Fibroblast of the aortic adventitia (primary cell): Measurements from ENCODE around the gene TEP1. TPM values are rescaled to one million over a fixed set of nuclear protein-coding genes. Genes with fewer than 3 reads are reported as not detected.

ENCODE experiments used
- DNase-seq: peaks from one replicate; pipeline ENCODE4 v3.0.0-alpha.2; 2010; ENCODE audit warnings: low read depth
- H3K4me3 ChIP-seq: 2 replicates; pipeline ENCODE4 v1.5.1; 2011; ENCODE audit warnings: low read depth, mild to moderate bottlenecking, control low read depth, low read length, moderate library complexity
- total RNA-seq: library from RNA; depleted of rRNA; stranded (reverse); fragments of >200 nt; gene quantifications from 2 replicates; pipeline ENCODE4 v1.2.3, GENCODE V29; 2012; ENCODE audit warnings: low replicate concordance
- TF ChIP-seq, protein P1 (sequence below): IDR thresholded peaks from 2 replicates; pipeline ENCODE4 v1.5.1; 2011; ENCODE audit warnings: mild to moderate bottlenecking, low read length, control low read depth, inconsistent platforms; ENCODE audit not compliant: insufficient read depth

The TEP1 gene
- total RNA-seq, 1 donor: 17.8 TPM

DNA sequence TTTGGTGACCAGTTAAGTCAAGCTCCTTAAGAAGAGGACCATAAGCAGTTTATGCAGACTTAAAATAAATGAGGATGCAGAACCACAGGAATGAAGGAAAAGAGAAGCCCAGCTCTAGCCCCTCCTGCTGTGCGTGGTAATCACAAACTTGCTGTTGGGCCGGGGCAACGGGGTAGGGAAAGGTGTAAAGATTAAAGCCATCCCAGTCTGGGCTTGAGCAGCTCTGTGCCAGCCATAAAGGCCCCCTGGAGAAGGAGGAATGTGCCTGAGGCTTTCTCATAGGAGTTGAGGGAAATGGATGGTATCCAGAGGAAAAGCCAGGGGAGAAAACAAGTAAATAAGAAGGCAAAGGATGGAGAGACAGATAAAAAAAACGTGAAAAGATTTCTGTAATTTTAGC, 25.1 kb downstream of the TEP1 start:
- DNase-seq: no peak
- H3K4me3 ChIP-seq: no peak overlapping the region
- TF ChIP-seq, protein P1, sequence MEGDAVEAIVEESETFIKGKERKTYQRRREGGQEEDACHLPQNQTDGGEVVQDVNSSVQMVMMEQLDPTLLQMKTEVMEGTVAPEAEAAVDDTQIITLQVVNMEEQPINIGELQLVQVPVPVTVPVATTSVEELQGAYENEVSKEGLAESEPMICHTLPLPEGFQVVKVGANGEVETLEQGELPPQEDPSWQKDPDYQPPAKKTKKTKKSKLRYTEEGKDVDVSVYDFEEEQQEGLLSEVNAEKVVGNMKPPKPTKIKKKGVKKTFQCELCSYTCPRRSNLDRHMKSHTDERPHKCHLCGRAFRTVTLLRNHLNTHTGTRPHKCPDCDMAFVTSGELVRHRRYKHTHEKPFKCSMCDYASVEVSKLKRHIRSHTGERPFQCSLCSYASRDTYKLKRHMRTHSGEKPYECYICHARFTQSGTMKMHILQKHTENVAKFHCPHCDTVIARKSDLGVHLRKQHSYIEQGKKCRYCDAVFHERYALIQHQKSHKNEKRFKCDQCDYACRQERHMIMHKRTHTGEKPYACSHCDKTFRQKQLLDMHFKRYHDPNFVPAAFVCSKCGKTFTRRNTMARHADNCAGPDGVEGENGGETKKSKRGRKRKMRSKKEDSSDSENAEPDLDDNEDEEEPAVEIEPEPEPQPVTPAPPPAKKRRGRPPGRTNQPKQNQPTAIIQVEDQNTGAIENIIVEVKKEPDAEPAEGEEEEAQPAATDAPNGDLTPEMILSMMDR: no peak

DNA sequence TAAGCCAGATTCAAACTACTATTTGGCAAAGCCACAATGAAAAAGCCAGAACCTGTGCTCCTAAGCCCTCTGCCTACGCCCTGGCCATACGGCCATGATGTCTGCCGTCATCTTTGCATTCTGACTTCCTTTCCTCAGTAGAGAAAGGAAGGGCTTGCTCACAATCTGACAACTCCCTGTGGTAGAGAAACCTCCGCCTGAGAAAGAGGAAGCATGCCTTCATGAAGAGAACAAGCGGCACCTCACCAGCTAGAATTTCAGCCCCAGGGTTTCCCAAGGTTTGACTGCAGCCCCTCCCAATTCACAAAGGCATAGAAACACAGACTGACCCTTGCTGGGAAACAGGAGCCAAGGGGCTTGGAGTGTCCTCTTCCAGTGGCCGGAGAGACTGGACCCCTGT, 25.7 kb downstream of the TEP1 start:
- DNase-seq: no peak
- no peak overlapping the region for H3K4me3 ChIP-seq
- TF ChIP-seq, protein P1: no peak

DNA sequence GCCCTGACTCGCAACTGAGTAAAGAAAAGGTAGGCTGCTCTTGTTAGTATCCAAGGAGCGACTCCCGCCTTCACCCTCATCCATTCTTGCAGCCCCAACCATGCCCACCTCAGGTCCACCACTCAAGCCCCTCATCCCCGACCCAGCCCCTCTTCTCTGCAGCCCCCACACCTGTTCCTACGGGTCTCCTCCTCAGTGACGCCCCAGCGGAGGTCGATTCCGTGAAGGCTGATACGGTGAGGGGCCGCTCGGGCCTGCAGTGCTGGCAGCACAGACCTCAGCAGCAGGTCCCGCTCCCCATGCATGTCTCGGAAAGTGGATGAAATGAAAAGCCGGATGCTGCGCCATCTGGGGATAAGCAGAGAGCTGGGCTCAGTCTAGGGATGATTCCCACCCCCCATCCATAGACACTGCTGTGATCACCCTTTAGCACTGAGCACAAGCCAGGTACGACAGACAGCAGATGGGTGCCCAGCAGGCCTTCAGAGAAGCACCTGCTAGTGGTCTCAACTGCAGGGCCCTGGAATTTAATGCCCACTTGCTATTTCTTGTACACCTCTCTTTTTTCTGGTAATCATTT, 26.9 kb downstream of the TEP1 start:
- TF ChIP-seq, protein P1: no peak
- no peak overlapping the region for H3K4me3 ChIP-seq
- no peak for DNase-seq

DNA sequence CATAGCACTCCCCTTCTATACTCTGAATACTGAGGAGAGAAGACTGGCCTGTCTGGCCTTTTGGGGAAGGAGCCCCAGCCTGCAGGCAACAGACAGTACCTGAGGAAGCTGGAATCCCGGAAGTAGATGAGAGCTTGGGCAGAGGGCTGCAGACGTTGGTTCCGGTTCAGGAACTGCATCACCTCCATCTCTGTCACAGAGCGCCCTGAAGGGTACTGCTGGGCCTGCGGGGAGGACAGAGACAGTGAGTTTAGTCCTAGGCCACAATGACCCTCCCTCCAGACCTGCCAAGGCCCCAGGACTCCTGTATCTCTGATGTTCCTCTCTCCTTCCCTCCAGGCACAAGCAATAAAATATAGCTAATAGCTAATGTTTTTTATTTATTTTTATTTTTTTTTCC, 28.4 kb downstream of the TEP1 start:
- no peak for DNase-seq
- TF ChIP-seq, protein P1: no peak
- H3K4me3 ChIP-seq: no peak overlapping the region

DNA sequence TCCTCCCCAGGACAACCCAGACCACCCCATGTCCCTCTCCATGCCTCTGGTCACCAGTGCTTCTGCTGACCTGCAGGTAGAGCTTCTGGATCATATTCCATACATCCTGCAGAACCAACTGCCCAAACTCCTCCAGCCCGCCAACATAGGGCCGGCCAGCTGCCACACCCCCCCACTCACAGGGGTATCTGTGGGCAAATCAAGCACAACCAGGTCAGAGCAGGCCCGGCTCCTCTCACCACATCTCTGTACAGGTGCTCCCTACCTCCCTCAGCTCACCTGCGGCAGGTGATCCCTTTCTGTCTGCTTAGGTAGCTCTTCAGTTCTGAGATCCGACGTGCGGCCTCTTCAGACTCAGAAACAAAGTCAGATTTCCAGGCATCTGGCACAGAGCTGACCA, 29.0 kb downstream of the TEP1 start:
- TF ChIP-seq, protein P1: no peak
- no peak for DNase-seq
- H3K4me3 ChIP-seq: no peak overlapping the region

DNA sequence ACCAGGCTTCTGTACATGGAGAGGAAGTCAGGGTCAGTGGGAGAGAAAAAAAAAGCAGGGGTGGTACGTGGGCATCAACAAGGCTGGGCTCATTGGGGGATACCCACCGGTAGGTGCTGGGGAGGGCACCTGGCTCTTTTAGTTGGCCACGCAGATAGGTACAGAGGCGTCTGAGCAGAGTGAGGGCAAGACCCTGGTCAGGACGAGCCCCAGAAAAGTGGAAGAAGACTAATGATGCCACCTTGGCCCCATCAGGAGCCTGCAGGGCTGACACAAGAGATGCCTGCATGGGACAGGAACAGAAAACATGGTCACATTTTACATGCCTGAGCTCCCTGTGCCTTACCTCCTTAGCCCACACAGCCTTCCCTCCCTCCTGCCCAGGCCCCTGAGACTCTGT, 29.7 kb downstream of the TEP1 start:
- H3K4me3 ChIP-seq: no peak overlapping the region
- TF ChIP-seq, protein P1: no peak
- no peak for DNase-seq

DNA sequence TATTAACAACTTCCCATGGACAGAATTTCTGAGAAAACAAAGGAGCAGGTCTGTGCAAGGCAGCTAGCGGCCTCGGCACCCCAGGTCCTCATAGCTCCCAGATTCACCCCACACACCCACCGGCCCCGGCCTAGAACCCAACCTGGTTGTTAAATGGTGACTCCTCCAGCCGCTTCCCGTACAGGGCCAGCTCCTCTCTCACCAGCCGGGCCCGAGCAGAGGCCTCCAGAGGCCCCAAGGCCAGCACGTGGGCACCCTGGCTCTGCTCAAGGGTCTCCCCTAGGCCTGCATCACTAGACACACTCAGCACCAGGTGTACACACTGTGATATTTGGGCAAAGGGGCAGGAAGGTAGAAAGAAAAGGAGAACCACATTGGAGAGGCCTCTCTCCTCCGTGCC, 30.3 kb downstream of the TEP1 start:
- TF ChIP-seq, protein P1: no peak

More for the DNA sequence above, 30.3 kb downstream of the TEP1 start:
- H3K4me3 ChIP-seq: no peak overlapping the region
- DNase-seq: no peak
